GM10266 (cell line): ENCODE measurements around the gene PLAAT3.
A peak's percentile ranks its signal among the peaks of the same experiment; 100 is the strongest.
"Not testable (repeated sequence)": the region's sequence is repeated elsewhere in the genome, so short reads cannot be mapped to it uniquely, and the experiment has no call there.

Source experiments
- DNase-seq: peaks from one replicate; pipeline ENCODE4 v3.0.0; 2012; ENCODE audit errors: extremely low spot score
- TF ChIP-seq, protein P1 (sequence below): IDR thresholded peaks from 2 replicates; pipeline ENCODE4 v1.5.1; 2012; ENCODE audit warnings: mild to moderate bottlenecking, low read depth; ENCODE audit not compliant: control insufficient read depth, insufficient read depth; ENCODE audit errors: missing control alignments

PLAAT3 gene

DNA sequence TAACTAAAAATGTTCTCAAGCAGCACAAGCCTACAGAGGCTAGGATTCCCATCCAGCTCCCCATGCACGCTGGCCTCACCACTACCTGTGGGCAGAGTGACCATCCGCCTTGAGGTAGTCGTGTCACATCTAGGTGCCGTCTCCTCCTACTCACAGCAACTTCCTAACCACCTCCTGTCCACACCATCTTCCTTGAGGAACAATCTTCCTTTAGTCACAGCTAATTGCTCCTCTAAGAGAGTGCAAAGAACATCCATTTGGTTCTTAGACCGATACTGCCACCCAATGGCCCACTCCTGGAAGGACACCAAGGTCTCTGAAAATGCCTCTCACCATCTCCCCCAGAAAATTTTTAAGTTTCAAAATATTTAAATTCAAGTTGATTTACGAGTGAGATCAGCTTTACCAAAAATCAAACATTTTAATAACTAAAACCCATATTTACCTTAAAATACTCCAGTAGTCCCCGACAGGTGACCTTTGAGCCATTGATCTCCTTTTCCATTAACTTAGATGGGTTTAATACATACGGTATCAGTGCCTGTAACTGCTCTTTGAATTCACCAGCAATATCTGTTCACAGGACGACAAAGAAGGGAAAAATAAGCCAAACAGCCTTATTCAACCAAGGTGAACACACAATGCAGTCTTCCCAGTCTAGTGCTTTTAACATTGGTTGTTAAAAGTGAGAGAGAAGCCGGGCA lies 21.7 kb upstream of the PLAAT3 start:
- peak; percentile 69 for DNase-seq
- TF ChIP-seq, protein P1, sequence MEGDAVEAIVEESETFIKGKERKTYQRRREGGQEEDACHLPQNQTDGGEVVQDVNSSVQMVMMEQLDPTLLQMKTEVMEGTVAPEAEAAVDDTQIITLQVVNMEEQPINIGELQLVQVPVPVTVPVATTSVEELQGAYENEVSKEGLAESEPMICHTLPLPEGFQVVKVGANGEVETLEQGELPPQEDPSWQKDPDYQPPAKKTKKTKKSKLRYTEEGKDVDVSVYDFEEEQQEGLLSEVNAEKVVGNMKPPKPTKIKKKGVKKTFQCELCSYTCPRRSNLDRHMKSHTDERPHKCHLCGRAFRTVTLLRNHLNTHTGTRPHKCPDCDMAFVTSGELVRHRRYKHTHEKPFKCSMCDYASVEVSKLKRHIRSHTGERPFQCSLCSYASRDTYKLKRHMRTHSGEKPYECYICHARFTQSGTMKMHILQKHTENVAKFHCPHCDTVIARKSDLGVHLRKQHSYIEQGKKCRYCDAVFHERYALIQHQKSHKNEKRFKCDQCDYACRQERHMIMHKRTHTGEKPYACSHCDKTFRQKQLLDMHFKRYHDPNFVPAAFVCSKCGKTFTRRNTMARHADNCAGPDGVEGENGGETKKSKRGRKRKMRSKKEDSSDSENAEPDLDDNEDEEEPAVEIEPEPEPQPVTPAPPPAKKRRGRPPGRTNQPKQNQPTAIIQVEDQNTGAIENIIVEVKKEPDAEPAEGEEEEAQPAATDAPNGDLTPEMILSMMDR, result peak; percentile 80

DNA sequence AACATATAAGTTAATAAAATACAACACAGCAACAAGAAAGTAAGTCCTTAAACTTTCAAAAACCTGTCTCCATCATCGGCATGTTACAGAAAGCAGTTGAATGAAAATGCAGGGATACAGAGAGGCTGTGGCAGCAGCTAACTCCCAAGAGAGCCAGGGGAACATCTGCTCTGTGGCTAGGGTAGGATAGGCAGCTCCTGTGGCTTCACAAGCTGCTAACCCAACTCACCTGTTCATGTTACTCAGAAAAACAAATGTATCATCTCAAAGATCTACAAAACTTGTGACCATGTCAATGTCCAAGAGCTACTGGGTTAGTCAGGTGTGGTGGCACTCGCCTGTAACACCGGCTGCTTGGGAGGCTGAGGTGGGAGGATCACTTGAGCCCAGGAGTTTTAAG lies 15.2 kb upstream of the PLAAT3 start:
- DNase-seq, result no peak

GRCh38 chr11:63623513-63624140 lies 9.4 kb upstream of the PLAAT3 start:
- TF ChIP-seq, protein P1, result no peak

More for the DNA sequence above, 15.2 kb upstream of the PLAAT3 start:
- TF ChIP-seq, protein P1, result no peak

GRCh38 chr11:63622323-63622722 lies 8.1 kb upstream of the PLAAT3 start:
- DNase-seq, result no peak
- TF ChIP-seq, protein P1, result no peak

More at GRCh38 chr11:63623513-63624140, 9.4 kb upstream of the PLAAT3 start:
- DNase-seq, result no peak

DNA sequence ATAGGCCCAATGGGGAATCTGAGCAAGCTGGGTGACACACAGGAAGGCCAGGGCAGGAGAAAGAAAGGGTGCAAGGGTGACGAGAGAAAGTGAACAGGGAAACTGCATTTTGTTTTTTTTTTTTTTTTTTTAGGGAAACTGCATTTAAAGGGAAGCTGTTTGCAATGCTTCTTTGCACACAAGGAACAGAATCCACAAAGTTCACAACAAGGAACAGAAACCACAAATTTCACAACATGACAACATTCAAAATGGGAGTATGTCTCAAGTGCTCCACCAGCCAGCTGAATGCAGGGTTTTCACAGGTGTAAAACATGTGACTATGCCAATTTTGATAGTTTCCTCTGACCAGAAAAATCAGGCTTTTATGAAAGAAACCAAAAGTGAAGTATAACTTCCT lies 6.8 kb upstream of the PLAAT3 start:
- no peak for DNase-seq
- TF ChIP-seq, protein P1, result no peak

- no peak for DNase-seq
- TF ChIP-seq, protein P1, result no peak
Observed at GRCh38 chr11:63619967-63620366, 5.7 kb upstream of the PLAAT3 start.

- not testable (repeated sequence) for DNase-seq
Observed at GRCh38 chr11:63617686-63618085, 3.5 kb upstream of the PLAAT3 start.
